CD4-positive, alpha-beta memory T cell (primary cell): Measurements from ENCODE around the gene TMEM245. TPM values are rescaled to one million over a fixed set of nuclear protein-coding genes. Genes with fewer than 3 reads are reported as not detected.
A peak's percentile ranks its signal among the peaks of the same experiment; 100 is the strongest.

ENCODE experiments used
- CTCF ChIA-PET: fragments of 350-600 bp; sonication (Branson Sonifier 250); formaldehyde crosslinking; loops from one replicate; lab custom pipeline; 2021; ENCODE audit warnings: inconsistent platforms; ENCODE audit not compliant: partially characterized antibody; lab: Charles Lee
- POLR2A ChIA-PET: fragments of 350-600 bp; sonication (Branson Sonifier 250); formaldehyde crosslinking; loops from one replicate; lab custom pipeline; 2021; ENCODE audit not compliant: partially characterized antibody; lab: Charles Lee
- DNase-seq, 5 donors: peaks; one replicate each; pipeline versions ENCODE4 v3.0.0 to v3.0.0-alpha.2; 2020 to 2022; ENCODE audit warnings: mixed read lengths in 1 of 5
- H3K27ac ChIP-seq: one replicate; pipeline ENCODE4 v1.7.0; 2013; ENCODE audit warnings: low read depth, low read length
- H3K27me3 ChIP-seq: 2 replicates; pipeline ENCODE4 v1.7.0; 2013; ENCODE audit warnings: mild to moderate bottlenecking, low read length, moderate library complexity; ENCODE audit not compliant: insufficient read depth
- H3K36me3 ChIP-seq: 2 replicates; pipeline ENCODE4 v1.7.0; 2013; ENCODE audit warnings: mild to moderate bottlenecking, low read length, moderate library complexity; ENCODE audit not compliant: insufficient read depth
- H3K4me1 ChIP-seq: 2 replicates; pipeline ENCODE4 v1.7.0; 2013; ENCODE audit warnings: mild to moderate bottlenecking, low read length, moderate library complexity; ENCODE audit not compliant: insufficient read depth
- H3K4me3 ChIP-seq, 2 donors: one replicate each; pipeline ENCODE4 v1.7.0; 2013; ENCODE audit warnings: low read length in 2 of 2, mild to moderate bottlenecking in 1 of 2
- H3K9me3 ChIP-seq, 2 donors: one replicate each; pipeline ENCODE4 v1.7.0; 2013; ENCODE audit warnings: low read length in 2 of 2, control low read depth in 1 of 2; ENCODE audit not compliant: control insufficient read depth in 1 of 2
- H3K27ac Mint-ChIP-seq, 7 donors: one replicate each; pipeline ENCODE4 v1.8.0; 2020 to 2021; ENCODE audit warnings: mixed read lengths in 7 of 7, mild to moderate bottlenecking in 6 of 7, inconsistent platforms in 3 of 7, moderate library complexity in 3 of 7
- H3K27me3 Mint-ChIP-seq, 2 donors: one replicate each; pipeline ENCODE4 v1.8.0; 2020 to 2021; ENCODE audit warnings: mixed read lengths in 2 of 2
- H3K36me3 Mint-ChIP-seq, 2 donors: one replicate each; pipeline ENCODE4 v1.8.0; 2020 to 2021; ENCODE audit warnings: mixed read lengths in 2 of 2, inconsistent platforms in 1 of 2, mild to moderate bottlenecking in 1 of 2
- H3K4me1 Mint-ChIP-seq, 4 donors: one replicate each; pipeline ENCODE4 v1.8.0; 2020 to 2021; ENCODE audit warnings: mixed read lengths in 4 of 4, mild to moderate bottlenecking in 1 of 4
- H3K4me3 Mint-ChIP-seq, 8 donors: one replicate each; pipeline ENCODE4 v1.8.0; 2020 to 2021; ENCODE audit warnings: mixed read lengths in 8 of 8, mild to moderate bottlenecking in 7 of 8, moderate library complexity in 6 of 8, inconsistent platforms in 3 of 8
- H3K9me3 Mint-ChIP-seq, 8 donors: one replicate each; pipeline ENCODE4 v1.8.0; 2020 to 2021; ENCODE audit warnings: mixed read lengths in 8 of 8, mild to moderate bottlenecking in 5 of 8, inconsistent platforms in 3 of 8, moderate library complexity in 1 of 8
- intact Hi-C: fragments of 100-400 bp; cut with micrococcal nuclease; formaldehyde crosslinking; loops from one replicate; pipeline ENCODE4 v1.15.1; 2023
- polyA plus RNA-seq, 2 donors: library from polyadenylated mRNA; unstranded; fragments of 300-500 nt; fragmentation: Illumina TruSeq; gene quantifications; one replicate each; pipeline ENCODE4 v1.2.3, GENCODE V29; 2021
- total RNA-seq, 2 experiments: library from RNA; stranded (reverse); gene quantifications; one replicate each; pipeline ENCODE4 v1.2.3, GENCODE V29; 2021

Gene TMEM245
- total and polyA plus RNA-seq, 4 experiments from 2014 or later, result 28.9 to 74.3 (median 57.0) TPM

GRCh38 chr9:109052416-109052815, 67.3 kb downstream of the TMEM245 start:
- CTCF ChIA-PET, result no interaction called here
- Histone ChIP-seq H3K4me1 (no peaks in the 10 kb centered on the region), H3K9me3 (no peaks in the 10 kb centered on the region), H3K27ac (no peak overlapping the region), H3K4me3 (no peak overlapping the region), H3K27me3 (no peaks in the 10 kb centered on the region), H3K36me3 (peaks cover 64% of the 10 kb centered on the region)
- Mint-ChIP-seq H3K36me3 (peaks cover 81% of the 10 kb centered on the region in 2 donors), H3K4me3 (no peak overlapping the region), H3K9me3 (no peaks in the 10 kb centered on the region), H3K27ac (no peak overlapping the region), H3K4me1 (peaks cover 0 to 5% (median under 1%) of the 10 kb centered on the region in 4 donors), H3K27me3 (no peaks in the 10 kb centered on the region)
- DNase-seq, result no peak
- POLR2A ChIA-PET, result no interaction called here
- intact Hi-C loops, result no loop called here

DNA sequence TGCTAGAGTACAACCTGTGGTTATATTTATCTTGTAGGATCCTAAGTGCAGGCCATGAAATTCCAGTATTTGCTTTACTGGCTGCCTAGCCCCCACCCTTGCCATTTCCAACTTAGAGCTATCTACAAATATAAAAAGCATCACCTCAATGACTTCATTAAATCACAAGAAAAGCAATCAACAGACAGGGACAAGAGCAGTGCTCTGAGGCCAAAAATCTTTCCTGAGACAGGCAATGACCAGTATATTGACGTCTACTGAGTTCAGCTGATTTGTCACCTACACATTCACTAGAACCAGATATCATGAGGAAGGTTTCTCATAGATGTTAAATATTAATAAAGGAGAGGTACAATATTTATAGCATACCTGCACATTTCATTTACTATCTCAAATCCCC, 68.0 kb downstream of the TMEM245 start:
- no peak for DNase-seq
- no peaks in the 10 kb centered on the region for H3K4me1 ChIP-seq
- H3K9me3 ChIP-seq, result no peaks in the 10 kb centered on the region
- H3K36me3 ChIP-seq, result peaks cover 62% of the 10 kb centered on the region
- H3K4me1 Mint-ChIP-seq, result peaks cover 0 to 7% (median 2%) of the 10 kb centered on the region in 4 donors
- no peak overlapping the region for H3K4me3 Mint-ChIP-seq
- H3K36me3 Mint-ChIP-seq, result peaks cover 82% of the 10 kb centered on the region in 2 donors
- no peak overlapping the region for H3K4me3 ChIP-seq
- no peaks in the 10 kb centered on the region for H3K27me3 ChIP-seq
- intact Hi-C loops, result no loop called here
- H3K27ac ChIP-seq, result no peak overlapping the region
- no peaks in the 10 kb centered on the region for H3K9me3 Mint-ChIP-seq
- POLR2A ChIA-PET, result no interaction called here
- CTCF ChIA-PET, result no interaction called here
- no peaks in the 10 kb centered on the region for H3K27me3 Mint-ChIP-seq
- H3K27ac Mint-ChIP-seq, result peak overlapping the region in 2 of 7 donors; percentile 31 to 39

DNA sequence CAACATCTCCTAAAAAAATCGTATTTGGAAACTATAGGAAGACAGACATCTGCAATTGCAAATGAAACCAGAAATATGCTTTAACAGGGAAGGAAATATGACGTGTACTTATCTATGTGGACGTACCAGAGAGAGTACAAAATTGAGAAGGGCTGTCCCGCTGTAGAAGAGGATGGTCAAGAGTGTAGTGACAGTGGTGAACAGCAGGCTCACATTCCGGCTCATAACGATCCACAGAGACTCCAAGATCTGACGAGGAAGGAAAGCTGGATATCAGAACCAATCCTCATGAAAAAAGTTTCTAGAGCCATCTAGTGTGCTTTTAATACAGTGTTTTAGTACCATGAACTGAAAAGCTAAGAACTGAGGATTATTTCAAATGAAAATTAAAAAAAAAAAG, 69.3 kb downstream of the TMEM245 start:
- no peaks in the 10 kb centered on the region for H3K9me3 Mint-ChIP-seq
- H3K27me3 ChIP-seq, result no peaks in the 10 kb centered on the region
- no peak overlapping the region for H3K27ac ChIP-seq
- ChIA-PET POLR2A (no interaction called here), CTCF (no interaction called here)
- H3K36me3 ChIP-seq, result peaks cover 66% of the 10 kb centered on the region
- H3K4me3 Mint-ChIP-seq, result no peak overlapping the region
- DNase-seq, result no peak
- H3K27ac Mint-ChIP-seq, result peak overlapping the region in 2 of 7 donors; percentile 7 to 55
- no peaks in the 10 kb centered on the region for H3K27me3 Mint-ChIP-seq
- peaks cover 83 to 85% of the 10 kb centered on the region in 2 donors for H3K36me3 Mint-ChIP-seq
- H3K4me1 Mint-ChIP-seq, result peaks cover 0 to 6% (median 2%) of the 10 kb centered on the region in 4 donors
- H3K4me3 ChIP-seq, result no peak overlapping the region
- intact Hi-C loops, result no loop called here
- no peaks in the 10 kb centered on the region for H3K9me3 ChIP-seq
- H3K4me1 ChIP-seq, result no peaks in the 10 kb centered on the region

GRCh38 chr9:109048822-109049221, 70.9 kb downstream of the TMEM245 start:
- H3K27ac ChIP-seq, result no peak overlapping the region
- H3K27ac Mint-ChIP-seq, result peak overlapping the region in 1 of 7 donors; percentile 26
- peaks cover 0 to 6% (median 1%) of the 10 kb centered on the region in 4 donors for H3K4me1 Mint-ChIP-seq
- peaks cover 81 to 84% of the 10 kb centered on the region in 2 donors for H3K36me3 Mint-ChIP-seq
- peaks cover 69% of the 10 kb centered on the region for H3K36me3 ChIP-seq
- no peaks in the 10 kb centered on the region for H3K4me1 ChIP-seq
- H3K9me3 Mint-ChIP-seq, result no peaks in the 10 kb centered on the region
- ChIA-PET POLR2A (no interaction called here), CTCF (no interaction called here)
- H3K9me3 ChIP-seq, result no peaks in the 10 kb centered on the region
- no peaks in the 10 kb centered on the region for H3K27me3 ChIP-seq
- H3K27me3 Mint-ChIP-seq, result no peaks in the 10 kb centered on the region
- intact Hi-C loops, result no loop called here
- no peak for DNase-seq
- no peak overlapping the region for H3K4me3 ChIP-seq
- no peak overlapping the region for H3K4me3 Mint-ChIP-seq

GRCh38 chr9:109047259-109047658, 72.5 kb downstream of the TMEM245 start:
- ChIA-PET CTCF (interaction anchor here (0.8 to 1.5 kb wide), 2 partner anchors 13 to 93 kb away, joined by 3 to 4 read pairs; no protein-coding TSS in a partner anchor), POLR2A (interaction anchor here (0.7 kb wide), 1 partner anchor 73 kb away, joined by 3 read pairs; the partner anchor contains the start of gene TMEM245)
- no peak for DNase-seq
- Mint-ChIP-seq H3K4me1 (peaks cover 0 to 4% (median 1%) of the 10 kb centered on the region in 4 donors), H3K36me3 (peaks cover 81% of the 10 kb centered on the region in 2 donors), H3K9me3 (peaks cover 0 to 4% (median 0%) of the 10 kb centered on the region in 8 donors), H3K27ac (peak overlapping the region in 1 of 7 donors; percentile 54), H3K4me3 (no peak overlapping the region), H3K27me3 (no peaks in the 10 kb centered on the region)
- Histone ChIP-seq H3K36me3 (peaks cover 59% of the 10 kb centered on the region), H3K9me3 (no peaks in the 10 kb centered on the region), H3K27me3 (no peaks in the 10 kb centered on the region), H3K4me3 (no peak overlapping the region), H3K27ac (no peak overlapping the region), H3K4me1 (no peaks in the 10 kb centered on the region)
- intact Hi-C loops, result no loop called here

DNA sequence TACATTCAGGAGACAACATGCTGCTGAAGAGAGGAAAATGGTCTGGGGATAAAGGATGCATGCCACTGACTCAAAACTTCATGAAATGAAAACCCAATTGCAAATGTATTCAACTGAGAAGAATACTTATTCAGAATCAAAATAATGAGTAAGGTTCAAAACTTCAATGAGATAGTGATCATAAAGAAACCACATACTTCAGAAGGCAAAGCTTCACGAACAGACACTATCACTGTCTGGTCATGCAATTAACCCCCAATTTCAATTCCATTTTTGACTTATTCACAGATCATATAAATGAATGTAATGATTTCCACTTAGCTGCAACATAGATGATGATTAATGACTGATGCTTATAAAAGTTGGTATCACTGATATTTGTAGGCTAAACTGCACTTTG, 73.4 kb downstream of the TMEM245 start:
- POLR2A ChIA-PET, result no interaction called here
- intact Hi-C loops, result no loop called here
- H3K4me1 ChIP-seq, result no peaks in the 10 kb centered on the region
- H3K27me3 ChIP-seq, result no peaks in the 10 kb centered on the region
- Mint-ChIP-seq H3K27ac (peak overlapping the region in 1 of 7 donors; percentile 4), H3K27me3 (no peaks in the 10 kb centered on the region), H3K9me3 (peaks cover 0 to 4% (median 0%) of the 10 kb centered on the region in 8 donors), H3K4me1 (peaks cover 0 to 4% (median 1%) of the 10 kb centered on the region in 4 donors), H3K4me3 (no peak overlapping the region), H3K36me3 (peaks cover 74 to 78% of the 10 kb centered on the region in 2 donors)
- peaks cover 57% of the 10 kb centered on the region for H3K36me3 ChIP-seq
- H3K9me3 ChIP-seq, result no peaks in the 10 kb centered on the region
- no peak for DNase-seq
- no peak overlapping the region for H3K4me3 ChIP-seq
- H3K27ac ChIP-seq, result no peak overlapping the region
- CTCF ChIA-PET, result interaction anchor here (1.5 kb wide), 1 partner anchor 92 kb away, joined by 4 read pairs; no protein-coding TSS in a partner anchor

- H3K4me1 Mint-ChIP-seq, result peaks cover 0 to 8% (median 4%) of the 10 kb centered on the region in 4 donors
- H3K36me3 ChIP-seq, result peaks cover 37% of the 10 kb centered on the region
- ChIA-PET CTCF (interaction anchor here (0.6 to 1.2 kb wide), 3 partner anchors 23 to 220 kb away, joined by 3 to 4 read pairs (median 3); no protein-coding TSS in a partner anchor), POLR2A (no interaction called here)
- intact Hi-C loops, result no loop called here
- no peaks in the 10 kb centered on the region for H3K4me1 ChIP-seq
- DNase-seq, result no peak
- H3K27me3 ChIP-seq, result no peaks in the 10 kb centered on the region
- peak overlapping the region in 3 of 7 donors; percentile 22 to 72 (median 67) for H3K27ac Mint-ChIP-seq
- no peaks in the 10 kb centered on the region for H3K9me3 ChIP-seq
- peaks cover 75 to 77% of the 10 kb centered on the region in 2 donors for H3K36me3 Mint-ChIP-seq
- H3K9me3 Mint-ChIP-seq, result peaks cover 0 to 4% (median 0%) of the 10 kb centered on the region in 8 donors
- no peaks in the 10 kb centered on the region for H3K27me3 Mint-ChIP-seq
- no peak overlapping the region for H3K4me3 Mint-ChIP-seq
- H3K4me3 ChIP-seq, result no peak overlapping the region
- no peak overlapping the region for H3K27ac ChIP-seq
Observed at GRCh38 chr9:109043578-109043977, 76.2 kb downstream of the TMEM245 start.
